Psoas muscle (tissue), 8 donors: ENCODE results near the gene CDK15. TPM values are rescaled to one million over a fixed set of nuclear protein-coding genes. Genes with fewer than 3 reads are reported as not detected.

Experiments used
- ATAC-seq, 4 donors: fragments of 200-7000 bp; cut with Tn5 transposase; one replicate each; pipeline ENCODE4 v1.9.1; 2020; ENCODE audit warnings: moderate library complexity in 3 of 4, mild to moderate bottlenecking in 2 of 4
- DNase-seq, 2 donors: peaks; one replicate each; pipeline ENCODE4 v3.0.0-alpha.2; 2020
- H3K27ac ChIP-seq: fragments of 200-600 bp; one replicate; pipeline ENCODE4 v1.8.0; 2022
- H3K27me3 ChIP-seq, 3 donors: fragments of 200-600 bp in 1 of 3; one replicate each; pipeline versions ENCODE4 v1.6.1 to v1.8.0; 2013 to 2022; ENCODE audit warnings: low read length in 2 of 3, mild to moderate bottlenecking in 2 of 3, moderate library complexity in 1 of 3; ENCODE audit not compliant: insufficient read depth in 3 of 3
- H3K36me3 ChIP-seq, 2 donors: fragments of 200-600 bp in 1 of 2; one replicate each; pipeline versions ENCODE4 v1.6.1 to v1.8.0; 2013 to 2022; ENCODE audit warnings: low read depth in 1 of 2, mild to moderate bottlenecking in 1 of 2, moderate library complexity in 1 of 2; ENCODE audit not compliant: insufficient read depth in 1 of 2
- H3K4me1 ChIP-seq: fragments of 200-600 bp; one replicate; pipeline ENCODE4 v1.8.0; 2022
- H3K4me3 ChIP-seq: fragments of 200-600 bp; one replicate; pipeline ENCODE4 v1.8.0; 2022; ENCODE audit warnings: mild to moderate bottlenecking
- H3K9me3 ChIP-seq: fragments of 200-600 bp; one replicate; pipeline ENCODE4 v1.8.0; 2022
- CTCF ChIP-seq: fragments of 200-600 bp; IDR thresholded peaks from one replicate; pipeline ENCODE4 v1.8.0; 2022; ENCODE audit warnings: antibody characterized with exemption
- WGBS, 3 donors: extraction: QIAGEN DNeasy Blood & Tissue Kit; methylation state at CpG; one replicate each; pipeline versions ENCODE4 v1.1.6 to v1.1.7; 2013; 5-methylcytosine and 5-hydroxymethylcytosine counted together
- intact Hi-C, 2 donors: fragments of 100-400 bp; cut with DNase I; formaldehyde crosslinking; loops; one replicate each; pipeline versions ENCODE4 v1.11.0 to v1.14.2; 2022
- polyA plus RNA-seq, 3 donors: library from polyadenylated mRNA; stranded (reverse); fragments of 200-250 nt; gene quantifications; one replicate each; pipeline ENCODE4 v1.2.3, GENCODE V29; 2013
- total RNA-seq, 4 donors: library from RNA; stranded (reverse); fragmentation: NEBNext Ultra II Directional in 2 of 4; extraction: Animal tissue kit (Norgen Biotek cat#: 25700) in 2 of 4; gene quantifications; one replicate each; pipeline versions ENCODE4 v1.2.1 to v1.2.4, GENCODE V29; 2021 to 2023
- donor health status: healthy with polysubstance abuse.
- donor health status: DM: no; HTN: no; CAD: no; lungs with moderate emphysema.
- donor health status: Bipolar disorder and iron deficiency.
- donor health status: healthy.
- donor health status: DM: yes; HTN: yes; CAD: no.
- donor health status: DM: no; HTN: no; CAD: no.
- donor health status: DM: no; HTN: no; CAD: no.
- donor health status: DM: yes; HTN: yes; CAD: no.

The CDK15 gene
- total and polyA plus RNA-seq, 7 donors: 0.05 to 0.92 (median 0.31) TPM; not detected in 1

- no peaks in the 10 kb centered on the region for H3K9me3 ChIP-seq
- H3K27me3 ChIP-seq: no peaks in the 10 kb centered on the region
- H3K27ac ChIP-seq: no peak overlapping the region
- no peak for TF ChIP-seq CTCF
- intact Hi-C loops: no loop called here
- no peak overlapping the region for H3K4me3 ChIP-seq
- WGBS, 3 donors: 85 to 91% (median 90%) methylated on average over 8 of the region's 8 CpGs
- ATAC-seq: no peak
- H3K36me3 ChIP-seq: no peaks in the 10 kb centered on the region
- DNase-seq: no peak
- H3K4me1 ChIP-seq: peaks cover 20% of the 10 kb centered on the region
Measured at GRCh38 chr2:201928363-201928762, 122.0 kb downstream of the CDK15 start.

- no peak overlapping the region for H3K27ac ChIP-seq
- DNase-seq (no peak), ATAC-seq (no peak)
- H3K4me3 ChIP-seq: no peak overlapping the region
- intact Hi-C loops: loop anchor here in 1 of 2 donors (5.0 kb wide), 1 partner anchor 42 kb away; no protein-coding TSS in a partner anchor
- no peaks in the 10 kb centered on the region for H3K27me3 ChIP-seq
- H3K9me3 ChIP-seq: no peaks in the 10 kb centered on the region
- TF ChIP-seq CTCF: no peak
- H3K4me1 ChIP-seq: peaks cover 29% of the 10 kb centered on the region
- 94 to 99% (median 96%) methylated on average over 3 of the region's 3 CpGs for WGBS, 3 donors
- no peaks in the 10 kb centered on the region for H3K36me3 ChIP-seq
Measured at GRCh38 chr2:201929281-201930026, 123.1 kb downstream of the CDK15 start.

- ATAC-seq (no peak), DNase-seq (no peak)
- no peaks in the 10 kb centered on the region for H3K27me3 ChIP-seq
- H3K27ac ChIP-seq: no peak overlapping the region
- H3K9me3 ChIP-seq: no peaks in the 10 kb centered on the region
- peaks cover 31% of the 10 kb centered on the region for H3K4me1 ChIP-seq
- intact Hi-C loops: loop anchor here in 1 of 2 donors (5.0 kb wide), 1 partner anchor 43 kb away; no protein-coding TSS in a partner anchor
- WGBS, 3 donors: 81 to 85% (median 82%) methylated on average over 4 of the region's 4 CpGs
- TF ChIP-seq CTCF: no peak
- no peaks in the 10 kb centered on the region for H3K36me3 ChIP-seq
- H3K4me3 ChIP-seq: no peak overlapping the region
Measured at GRCh38 chr2:201930043-201930442, 123.7 kb downstream of the CDK15 start.

- intact Hi-C loops: loop anchor here in 1 of 2 donors (5.0 kb wide), 1 partner anchor 44 kb away; no protein-coding TSS in a partner anchor
- H3K27ac ChIP-seq: no peak overlapping the region
- DNase-seq: no peak
- no peak for TF ChIP-seq CTCF
- no peaks in the 10 kb centered on the region for H3K27me3 ChIP-seq
- no peak overlapping the region for H3K4me3 ChIP-seq
- no peak for ATAC-seq
- H3K4me1 ChIP-seq: peaks cover 31% of the 10 kb centered on the region
- no peaks in the 10 kb centered on the region for H3K36me3 ChIP-seq
- no peaks in the 10 kb centered on the region for H3K9me3 ChIP-seq
Measured at GRCh38 chr2:201930831-201931230, 124.5 kb downstream of the CDK15 start.
